Nephron (organoid): ENCODE measurements around the gene BRD4.

Source experiments
- H3K27ac Mint-ChIP-seq, 3 experiments: 2 replicates each; pipeline ENCODE4 v1.8.0; 2020; ENCODE audit warnings: mixed read lengths in 3 of 3, mild to moderate bottlenecking in 2 of 3, moderate library complexity in 1 of 3
- H3K27me3 Mint-ChIP-seq: 2 replicates; pipeline ENCODE4 v1.8.0; 2021; ENCODE audit warnings: low read depth, mild to moderate bottlenecking, moderate library complexity, mixed read lengths
- H3K36me3 Mint-ChIP-seq: 2 replicates; pipeline ENCODE4 v1.8.0; 2020; ENCODE audit warnings: low read depth, mixed read lengths
- H3K4me1 Mint-ChIP-seq: 2 replicates; pipeline ENCODE4 v1.8.0; 2020; ENCODE audit warnings: mixed read lengths
- H3K4me3 Mint-ChIP-seq, 3 experiments: 2 replicates each; pipeline ENCODE4 v1.8.0; 2020; ENCODE audit warnings: mild to moderate bottlenecking in 3 of 3, mixed read lengths in 3 of 3, moderate library complexity in 2 of 3
- H3K9me3 Mint-ChIP-seq: 2 replicates; pipeline ENCODE4 v1.8.0; 2020; ENCODE audit warnings: mixed read lengths
- CTCF ChIP-seq, 3 experiments: fragments of 200-600 bp; sonication (generic); IDR thresholded peaks; one replicate each; pipeline ENCODE4 v1.5.0; 2021; ENCODE audit warnings: antibody characterized with exemption in 3 of 3; ENCODE audit not compliant: unreplicated experiment in 3 of 3

The BRD4 gene

GRCh38 chr19:15276620-15277215 lies 55.6 kb downstream of the BRD4 start:
- Mint-ChIP-seq H3K4me3 (no peak overlapping the region), H3K36me3 (peaks cover 13% of the 10 kb centered on the region), H3K27me3 (no peaks in the 10 kb centered on the region), H3K9me3 (no peaks in the 10 kb centered on the region), H3K4me1 (peaks cover 55% of the 10 kb centered on the region), H3K27ac (peak overlapping the region in 2 of 3 experiments; percentile 1 to 4)
- TF ChIP-seq CTCF (IDR thresholded peaks at IDR 0.05; ENCODE audit: unreplicated experiment in 3 of 3), result no peak

- Mint-ChIP-seq H3K27me3 (no peaks in the 10 kb centered on the region), H3K4me3 (no peak overlapping the region), H3K4me1 (peaks cover 44% of the 10 kb centered on the region), H3K36me3 (peaks cover 35% of the 10 kb centered on the region), H3K27ac (no peak overlapping the region), H3K9me3 (no peaks in the 10 kb centered on the region)
- TF ChIP-seq CTCF (IDR thresholded peaks at IDR 0.05; ENCODE audit: unreplicated experiment in 3 of 3), result no peak
Measured at GRCh38 chr19:15274477-15274876, 57.9 kb downstream of the BRD4 start.

GRCh38 chr19:15269806-15270205 lies 62.5 kb downstream of the BRD4 start:
- Mint-ChIP-seq H3K36me3 (peaks cover 66% of the 10 kb centered on the region), H3K27me3 (no peaks in the 10 kb centered on the region), H3K4me3 (no peak overlapping the region), H3K27ac (peak overlapping the region in 1 of 3 experiments; percentile 26), H3K9me3 (no peaks in the 10 kb centered on the region), H3K4me1 (peaks cover 57% of the 10 kb centered on the region)
- no peak for TF ChIP-seq CTCF (IDR thresholded peaks at IDR 0.05; ENCODE audit: unreplicated experiment in 3 of 3)

GRCh38 chr19:15268928-15269253 lies 63.4 kb downstream of the BRD4 start:
- no peak for TF ChIP-seq CTCF (IDR thresholded peaks at IDR 0.05; ENCODE audit: unreplicated experiment in 3 of 3)
- H3K27me3 Mint-ChIP-seq, result no peaks in the 10 kb centered on the region
- no peaks in the 10 kb centered on the region for H3K9me3 Mint-ChIP-seq

GRCh38 chr19:15268192-15268927 lies 64.0 kb downstream of the BRD4 start:
- H3K9me3 Mint-ChIP-seq, result no peaks in the 10 kb centered on the region
- H3K36me3 Mint-ChIP-seq, result peaks cover 75% of the 10 kb centered on the region
- H3K27ac Mint-ChIP-seq, result peak overlapping the region; percentile 26 to 51 (median 42)
- no peak for TF ChIP-seq CTCF (IDR thresholded peaks at IDR 0.05; ENCODE audit: unreplicated experiment in 3 of 3)
- H3K4me1 Mint-ChIP-seq, result peaks cover 51% of the 10 kb centered on the region
- H3K4me3 Mint-ChIP-seq, result no peak overlapping the region
- H3K27me3 Mint-ChIP-seq, result no peaks in the 10 kb centered on the region

More at GRCh38 chr19:15268928-15269253, 63.4 kb downstream of the BRD4 start:
- Mint-ChIP-seq H3K4me1 (peaks cover 51% of the 10 kb centered on the region), H3K36me3 (peaks cover 70% of the 10 kb centered on the region), H3K4me3 (no peak overlapping the region), H3K27ac (peak overlapping the region; percentile 26 to 51 (median 42))

GRCh38 chr19:15266683-15267082 lies 65.7 kb downstream of the BRD4 start:
- no peaks in the 10 kb centered on the region for H3K9me3 Mint-ChIP-seq
- H3K4me1 Mint-ChIP-seq, result peaks cover 50% of the 10 kb centered on the region
- H3K27ac Mint-ChIP-seq, result peak overlapping the region in 2 of 3 experiments; percentile 80 to 92
- H3K27me3 Mint-ChIP-seq, result no peaks in the 10 kb centered on the region
- TF ChIP-seq CTCF (IDR thresholded peaks at IDR 0.05; ENCODE audit: unreplicated experiment in 3 of 3), result no peak
- no peak overlapping the region for H3K4me3 Mint-ChIP-seq
- peaks cover 70% of the 10 kb centered on the region for H3K36me3 Mint-ChIP-seq
